Loucy (cell line): ENCODE data around the gene INSYN2B.

Experiments
- H2AFZ ChIP-seq: fragments of 200-600 bp; sonication (generic); 2 replicates; pipeline ENCODE4 v1.6.0; 2016; ENCODE audit warnings: antibody characterized with exemption, mild to moderate bottlenecking, low read length, moderate library complexity
- H3F3A ChIP-seq: fragments of 200-600 bp; 2 replicates; pipeline ENCODE4 v1.6.0; 2016; ENCODE audit warnings: antibody characterized with exemption, low read depth, mild to moderate bottlenecking
- H3K27me3 ChIP-seq: fragments of 200-600 bp; sonication (generic); 2 replicates; pipeline ENCODE4 v1.6.1; 2014; ENCODE audit warnings: low read length, mild to moderate bottlenecking; ENCODE audit not compliant: insufficient read depth, poor library complexity, severe bottlenecking
- H3K36me3 ChIP-seq: fragments of 200-600 bp; sonication (generic); 2 replicates; pipeline ENCODE4 v1.6.1; 2016; ENCODE audit warnings: low read length; ENCODE audit not compliant: insufficient read depth
- H3K4me1 ChIP-seq: fragments of 200-600 bp; sonication (generic); 2 replicates; pipeline ENCODE4 v1.5.1; 2014; ENCODE audit warnings: low read length, mild to moderate bottlenecking; ENCODE audit not compliant: insufficient read depth, poor library complexity, severe bottlenecking
- H3K4me2 ChIP-seq: fragments of 200-600 bp; sonication (generic); 2 replicates; pipeline ENCODE4 v1.6.0; 2014; ENCODE audit warnings: antibody characterized with exemption, low read length, low read depth, mild to moderate bottlenecking; ENCODE audit not compliant: poor library complexity, severe bottlenecking
- H3K4me3 ChIP-seq: fragments of 200-600 bp; sonication (generic); 2 replicates; pipeline ENCODE4 v1.5.1; 2014; ENCODE audit warnings: low read length, mild to moderate bottlenecking, mixed read lengths; ENCODE audit not compliant: poor library complexity, severe bottlenecking
- H3K79me2 ChIP-seq: fragments of 200-600 bp; sonication (generic); 2 replicates; pipeline ENCODE4 v1.6.1; 2014; ENCODE audit warnings: low read length; ENCODE audit not compliant: insufficient read depth
- H3K9ac ChIP-seq: fragments of 200-600 bp; sonication (generic); 2 replicates; pipeline ENCODE4 v1.6.0; 2014; ENCODE audit warnings: mild to moderate bottlenecking, low read depth, low read length, moderate library complexity; ENCODE audit not compliant: poor library complexity, severe bottlenecking
- H3K9me2 ChIP-seq: fragments of 200-600 bp; sonication (generic); replicated peaks from 2 replicates; pipeline ENCODE4 v1.6.1; 2016; ENCODE audit warnings: low read depth, low read length, mixed read lengths
- H3K9me3 ChIP-seq: fragments of 200-600 bp; sonication (generic); 2 replicates; pipeline ENCODE4 v1.6.1; 2014; ENCODE audit warnings: mild to moderate bottlenecking, antibody characterized with exemption, low read length, low read depth; ENCODE audit not compliant: insufficient read depth
- H4K20me1 ChIP-seq: fragments of 200-600 bp; sonication (generic); 2 replicates; pipeline ENCODE4 v1.6.0; 2014; ENCODE audit warnings: antibody characterized with exemption, low read length, mild to moderate bottlenecking; ENCODE audit not compliant: insufficient read depth, poor library complexity, severe bottlenecking
- CTCF ChIP-seq: fragments of 200-600 bp; sonication (generic); conservative IDR thresholded peaks from 2 replicates; pipeline ENCODE4 v1.5.1; 2014; ENCODE audit warnings: mild to moderate bottlenecking, antibody characterized with exemption, low read length
- EZH2phosphoT487 ChIP-seq: fragments of 200-600 bp; IDR thresholded peaks from 2 replicates; pipeline ENCODE4 v1.6.1; 2018; ENCODE audit warnings: antibody characterized with exemption, mild to moderate bottlenecking, moderate library complexity, borderline replicate concordance

Gene INSYN2B

DNA sequence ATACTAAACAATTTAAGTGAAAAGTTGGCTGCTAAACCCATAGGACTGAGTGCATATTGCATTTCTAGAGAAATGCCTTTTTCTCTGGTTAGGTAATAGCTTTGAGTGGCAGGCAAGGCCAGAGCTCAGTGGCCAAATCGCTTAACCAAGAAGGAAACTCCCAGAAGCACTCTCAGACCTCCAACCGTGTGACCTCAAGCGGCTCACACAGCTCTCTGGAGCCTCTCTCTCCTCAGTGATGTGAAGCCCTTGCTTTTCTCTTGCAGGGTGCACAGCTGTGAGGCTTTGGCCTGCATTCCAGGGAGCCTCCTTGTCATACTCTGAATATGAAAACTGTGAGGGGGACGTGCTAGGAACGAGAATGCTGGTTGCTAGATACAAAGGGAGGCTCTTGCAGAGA is 106.7 kb downstream of the INSYN2B start:
- no peaks in the 10 kb centered on the region for H4K20me1 ChIP-seq
- H3K9me3 ChIP-seq, result no peaks in the 10 kb centered on the region
- H3K4me3 ChIP-seq, result no peak overlapping the region
- no peak overlapping the region for H3K9ac ChIP-seq
- H3K4me1 ChIP-seq, result no peaks in the 10 kb centered on the region
- H3F3A ChIP-seq, result no peaks in the 10 kb centered on the region
- H3K79me2 ChIP-seq, result no peaks in the 10 kb centered on the region
- TF ChIP-seq EZH2phosphoT487 (no peak), CTCF (no peak)
- H3K4me2 ChIP-seq, result no peak overlapping the region
- H3K36me3 ChIP-seq, result peaks cover 5% of the 10 kb centered on the region; the same call in 1 of the 2 replicates
- H3K9me2 ChIP-seq, result no peaks in the 10 kb centered on the region
- no peak overlapping the region for H2AFZ ChIP-seq
- no peaks in the 10 kb centered on the region for H3K27me3 ChIP-seq

DNA sequence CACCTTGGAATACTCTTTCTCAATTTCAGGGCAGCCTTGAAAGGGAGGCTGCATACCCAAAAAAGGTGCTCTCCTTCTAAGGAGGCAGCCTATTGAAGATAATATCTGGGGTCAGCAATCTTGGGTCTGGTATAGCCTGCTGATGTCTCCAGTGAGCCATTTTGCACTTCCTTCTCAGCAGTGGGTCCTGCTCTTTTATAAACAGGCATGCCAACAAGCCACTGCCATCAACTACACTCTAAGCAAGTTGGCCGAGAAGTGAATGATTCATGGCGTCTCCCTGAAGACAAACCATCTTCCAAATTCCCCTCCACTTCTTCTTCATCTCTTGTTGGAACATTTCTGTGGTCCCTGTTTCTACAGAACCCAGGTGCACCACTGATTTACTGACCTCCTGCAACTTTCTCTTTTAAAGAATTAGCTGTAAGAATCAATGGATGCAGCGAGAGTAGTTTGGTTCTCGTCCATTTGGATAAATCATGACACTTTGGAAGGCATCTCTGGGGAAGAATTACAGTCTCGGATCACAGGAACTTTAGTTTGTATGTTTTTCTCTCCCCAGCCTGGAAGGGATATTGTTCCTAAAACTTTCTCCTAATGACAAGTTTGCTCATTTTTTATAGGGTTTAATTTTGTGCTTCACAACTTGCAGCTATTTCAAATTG is 108.3 kb downstream of the INSYN2B start:
- H3K79me2 ChIP-seq, result no peaks in the 10 kb centered on the region

GRCh38 chr5:169870211-169870610 is 110.1 kb downstream of the INSYN2B start:
- Histone ChIP-seq H3K27me3 (no peaks in the 10 kb centered on the region), H2AFZ (no peak overlapping the region), H3K36me3 (peaks cover 15% of the 10 kb centered on the region; the same call in 1 of the 2 replicates), H3K4me2 (no peak overlapping the region), H4K20me1 (no peaks in the 10 kb centered on the region), H3K4me1 (no peaks in the 10 kb centered on the region), H3K9me3 (no peaks in the 10 kb centered on the region), H3K9ac (no peak overlapping the region), H3K9me2 (no peaks in the 10 kb centered on the region), H3K4me3 (no peak overlapping the region), H3F3A (no peaks in the 10 kb centered on the region), H3K79me2 (no peaks in the 10 kb centered on the region)
- TF ChIP-seq CTCF, result no peak

More for the DNA sequence above, 108.3 kb downstream of the INSYN2B start:
- Histone ChIP-seq H2AFZ (no peak overlapping the region), H3K27me3 (no peaks in the 10 kb centered on the region), H3K9me2 (no peaks in the 10 kb centered on the region), H3F3A (no peaks in the 10 kb centered on the region), H4K20me1 (no peaks in the 10 kb centered on the region), H3K9ac (no peak overlapping the region), H3K4me2 (no peak overlapping the region), H3K36me3 (peaks cover 15% of the 10 kb centered on the region; the same call in 1 of the 2 replicates), H3K9me3 (no peaks in the 10 kb centered on the region), H3K4me3 (no peak overlapping the region), H3K4me1 (no peaks in the 10 kb centered on the region)
- TF ChIP-seq CTCF (no peak), EZH2phosphoT487 (no peak)
